Left colon (tissue), 2 donors: ENCODE data around the gene SPRED2. TPM values are rescaled to one million over a fixed set of nuclear protein-coding genes. Genes with fewer than 3 reads are reported as not detected.
"Not testable (repeated sequence)": the region's sequence is repeated elsewhere in the genome, so short reads cannot be mapped to it uniquely, and the experiment has no call there.

Source experiments
- ATAC-seq: fragments of 200-7000 bp; cut with Tn5 transposase; one replicate; pipeline ENCODE4 v1.9.1; 2020; ENCODE audit warnings: mild to moderate bottlenecking, moderate library complexity
- DNase-seq, 2 donors: peaks; one replicate each; pipeline ENCODE4 v3.0.0-alpha.2; 2020
- intact Hi-C, 2 donors: fragments of 100-400 bp; cut with DNase I in 1 of 2; cut with micrococcal nuclease in 1 of 2; formaldehyde crosslinking; loops; one replicate each; pipeline versions ENCODE4 v1.11.2 to v1.14.0; 2022; cut with DNase I, micrococcal nuclease
- total RNA-seq, 2 donors: library from RNA; stranded (reverse); fragmentation: NEBNext Ultra II Directional; extraction: Animal tissue kit (Norgen Biotek cat#: 25700); gene quantifications; one replicate each; pipeline ENCODE4 v1.2.1, GENCODE V29; 2021
- donor health status: DM: no; HTN: no; CAD: no.
- donor health status: DM: yes; HTN: yes; CAD: no.

Gene SPRED2
- total RNA-seq, 2 donors from 2014 or later: 41.5 to 57.0 TPM

DNA sequence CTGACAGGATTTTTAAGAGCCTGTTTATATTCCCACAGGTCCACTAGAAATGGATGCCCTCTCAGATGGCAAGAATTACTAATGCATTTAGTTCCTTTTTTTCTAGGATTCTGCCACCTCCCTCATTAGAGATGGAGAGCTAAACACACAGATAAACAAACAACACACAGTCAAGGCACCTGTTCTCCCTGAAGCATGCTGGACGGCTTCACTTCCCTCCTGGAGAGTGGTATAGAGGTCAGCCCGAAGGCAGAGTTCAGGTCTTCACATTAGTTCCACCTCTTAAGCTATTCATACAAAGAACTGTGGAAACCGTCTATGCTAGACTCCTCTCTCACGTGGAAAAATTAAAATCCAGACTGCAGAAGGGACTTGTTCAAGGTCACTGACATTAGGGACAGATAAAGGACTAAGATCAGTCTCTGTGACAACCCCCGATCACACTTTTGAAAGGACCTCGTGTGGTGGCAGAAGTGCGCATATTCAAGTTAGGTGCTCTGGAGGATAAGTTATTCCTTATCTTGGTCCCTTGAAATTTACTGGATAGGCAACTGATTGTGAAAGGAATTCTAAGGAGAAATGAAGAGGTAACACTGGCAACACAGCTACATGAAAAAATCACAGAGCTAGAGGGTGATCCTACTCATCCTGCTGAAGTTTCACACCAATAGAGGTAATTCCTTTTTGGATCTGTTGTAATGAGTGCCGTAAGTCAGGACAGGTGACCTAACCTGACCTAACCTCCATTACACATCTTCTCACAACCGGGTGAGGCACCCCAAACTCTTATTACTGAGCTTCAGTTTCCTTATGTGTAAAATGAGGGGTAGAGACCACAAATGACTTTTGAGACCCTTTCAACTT lies 75.1 kb downstream of the SPRED2 start:
- ATAC-seq (no peak), DNase-seq (no peak)
- intact Hi-C loops: no loop called here

GRCh38 chr2:65355186-65355831 lies 77.1 kb downstream of the SPRED2 start:
- intact Hi-C loops: no loop called here
- ATAC-seq (peak; percentile 73), DNase-seq (no peak)

DNA sequence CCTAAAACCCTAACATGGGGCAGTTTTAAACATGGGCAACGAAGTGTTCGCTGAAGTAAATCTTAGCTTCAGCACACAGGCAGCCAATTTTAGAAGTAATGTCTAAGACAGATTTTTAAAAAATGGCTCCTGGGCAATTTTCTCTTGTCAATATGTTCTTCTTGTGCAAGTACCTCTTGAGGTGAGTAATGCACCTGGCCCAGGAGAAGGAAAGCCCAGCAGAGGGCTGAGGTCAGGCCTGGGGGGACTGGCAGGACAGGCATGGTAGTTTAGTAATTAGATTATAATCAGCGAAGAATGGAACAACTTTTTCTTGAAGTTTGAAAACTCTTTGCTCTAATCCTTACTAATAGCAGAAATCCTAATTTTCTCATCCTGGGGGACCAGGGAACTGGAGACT lies 77.6 kb downstream of the SPRED2 start:
- ATAC-seq (no peak), DNase-seq (no peak)
- intact Hi-C loops: no loop called here

DNA sequence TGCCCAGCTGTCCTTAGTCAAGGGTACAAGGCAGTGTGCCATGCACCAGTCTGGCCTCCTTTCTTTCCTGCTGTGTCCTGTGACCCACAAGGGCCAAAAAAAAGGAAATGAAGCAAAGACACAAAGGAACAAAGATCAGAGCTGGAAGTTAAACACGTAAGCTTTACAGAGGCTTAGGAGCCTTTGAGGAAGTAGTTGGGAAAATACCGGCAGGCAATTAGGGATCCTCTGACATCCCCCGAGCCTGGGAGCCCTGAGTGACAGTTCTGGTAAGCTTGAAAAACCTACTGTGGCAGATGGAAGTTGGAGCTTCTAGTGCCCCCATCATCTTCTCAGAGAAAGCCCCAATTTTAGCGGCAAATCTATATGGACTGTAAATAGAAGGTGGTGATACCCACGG lies 78.5 kb downstream of the SPRED2 start:
- intact Hi-C loops: no loop called here
- DNase-seq (peak in 1 of 2 donors; percentile 47), ATAC-seq (peak; percentile 77)

GRCh38 chr2:65353046-65353445 lies 79.4 kb downstream of the SPRED2 start:
- no peak for DNase-seq
- intact Hi-C loops: no loop called here
- ATAC-seq: no peak

GRCh38 chr2:65351948-65352595 lies 80.3 kb downstream of the SPRED2 start:
- ATAC-seq (no peak), DNase-seq (no peak)
- intact Hi-C loops: no loop called here

- DNase-seq (no peak), ATAC-seq (peak; percentile 76)
- intact Hi-C loops: no loop called here
These were observed 81.0 kb downstream of the SPRED2 start for GRCh38 chr2:65351234-65351947.

DNA sequence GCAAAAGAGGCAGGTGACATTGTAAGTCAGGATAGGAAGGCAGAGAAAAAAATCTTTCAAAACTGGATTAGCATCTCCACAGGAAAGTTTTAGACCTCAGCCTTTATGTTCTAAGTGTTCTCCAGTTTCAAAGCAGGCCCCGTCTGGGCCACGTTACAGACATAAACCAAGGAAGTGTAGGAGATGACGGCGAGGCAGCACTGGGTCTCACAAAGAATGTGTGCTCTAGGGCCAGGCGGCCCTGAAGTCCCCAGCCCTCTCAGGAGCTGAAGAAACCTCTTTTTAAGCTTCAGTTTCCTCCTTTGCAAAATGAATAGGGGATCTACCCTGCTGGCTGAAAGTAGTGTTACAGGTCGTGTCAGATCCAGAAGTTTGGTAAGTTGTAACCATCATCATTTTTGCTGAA lies 81.7 kb downstream of the SPRED2 start:
- DNase-seq (no peak), ATAC-seq (peak; percentile 20)
- intact Hi-C loops: no loop called here

DNA sequence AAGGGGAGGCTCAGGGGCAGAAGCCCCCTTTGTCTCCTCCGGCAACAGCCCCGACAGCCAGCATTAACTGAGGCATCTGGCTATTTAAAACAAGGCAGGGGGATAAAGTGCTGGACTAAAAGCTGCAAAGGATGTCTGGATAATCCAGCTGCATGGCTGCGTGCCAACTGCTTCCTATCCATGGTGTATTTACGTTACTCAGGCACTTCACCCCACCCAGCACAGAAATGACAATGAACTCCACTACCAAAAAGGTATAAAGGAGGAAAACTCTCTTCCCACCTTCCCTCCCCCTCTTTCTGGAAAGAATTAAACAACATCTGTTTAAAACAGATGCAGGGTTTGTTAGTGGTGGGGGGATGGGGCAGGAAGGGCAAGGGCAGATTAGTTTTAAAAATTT lies 82.5 kb downstream of the SPRED2 start:
- intact Hi-C loops: no loop called here
- ATAC-seq: peak; percentile 38
- peak; percentile 68 to 89 for DNase-seq

DNA sequence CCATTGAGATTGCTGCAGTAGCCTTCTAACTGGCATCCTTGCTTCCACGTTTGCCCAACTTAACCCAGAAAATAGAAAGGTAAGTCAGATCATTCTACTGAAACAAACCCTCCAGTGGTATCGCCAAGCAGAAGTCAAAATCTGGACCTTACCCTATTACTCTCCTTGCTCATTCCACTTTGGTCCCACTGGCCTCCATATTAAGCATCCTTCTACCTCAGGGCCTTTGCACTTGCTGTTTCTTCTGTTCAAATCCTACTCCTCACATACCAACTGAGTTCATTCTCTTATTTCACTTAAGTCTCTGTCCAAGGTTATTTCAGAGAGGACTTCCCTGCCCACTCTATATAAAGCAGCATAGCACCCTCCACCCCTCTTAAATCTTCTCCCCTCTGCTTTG lies 84.5 kb downstream of the SPRED2 start:
- intact Hi-C loops: no loop called here
- DNase-seq: no peak
- no peak for ATAC-seq

- ATAC-seq: no peak
- DNase-seq: no peak
- intact Hi-C loops: no loop called here
These were observed 86.8 kb downstream of the SPRED2 start for GRCh38 chr2:65345631-65346030.

- ATAC-seq (no peak), DNase-seq (no peak)
- intact Hi-C loops: no loop called here
These were observed 87.7 kb downstream of the SPRED2 start for GRCh38 chr2:65344689-65345088.

GRCh38 chr2:65344182-65344581 lies 88.2 kb downstream of the SPRED2 start:
- no peak for ATAC-seq

GRCh38 chr2:65343386-65343785 lies 89.0 kb downstream of the SPRED2 start:
- intact Hi-C loops: no loop called here
- ATAC-seq: no peak
- no peak for DNase-seq

More at GRCh38 chr2:65344182-65344581, 88.2 kb downstream of the SPRED2 start:
- DNase-seq: no peak
- intact Hi-C loops: no loop called here

DNA sequence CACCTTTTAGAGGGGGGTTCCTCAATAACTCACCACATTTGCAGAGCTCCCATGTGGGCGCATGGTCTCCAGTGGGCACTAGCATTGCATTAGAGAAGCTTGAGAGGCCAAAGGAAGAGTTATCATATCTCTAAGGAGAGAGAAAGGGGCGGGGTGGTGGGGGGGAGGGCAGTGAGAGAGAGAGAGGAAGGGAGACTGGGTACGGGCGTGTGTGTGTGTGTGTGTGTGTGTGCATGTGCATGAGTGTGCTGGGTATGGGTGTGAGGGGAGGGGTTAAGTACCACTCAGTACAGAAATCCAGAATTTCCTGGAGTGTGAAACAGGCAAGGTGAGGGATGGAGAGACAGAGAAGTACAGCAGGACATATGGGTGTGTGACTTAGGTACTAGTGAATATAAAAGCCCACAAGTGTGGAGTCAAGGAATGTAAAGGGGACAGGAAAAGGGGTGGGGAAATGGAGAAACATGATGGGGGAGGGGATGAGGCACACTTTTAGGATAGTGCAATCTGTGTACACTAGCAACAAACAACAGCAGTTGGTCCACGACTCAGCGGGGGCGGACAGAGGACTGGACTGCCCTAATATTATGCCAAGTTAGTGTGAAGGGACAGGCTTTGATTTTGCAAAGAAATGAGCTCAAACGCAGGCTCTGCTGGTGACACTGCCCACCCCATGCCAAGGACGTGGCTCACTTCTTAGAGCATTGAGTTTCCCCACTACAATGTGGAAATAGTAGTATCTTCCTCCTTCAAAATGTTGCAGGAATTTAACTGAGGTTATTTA lies 91.3 kb downstream of the SPRED2 start:
- intact Hi-C loops: no loop called here

GRCh38 chr2:65339648-65340047 lies 92.8 kb downstream of the SPRED2 start:
- no peak for ATAC-seq
- no peak for DNase-seq
- intact Hi-C loops: no loop called here

More for the DNA sequence above, 91.3 kb downstream of the SPRED2 start:
- DNase-seq (no peak), ATAC-seq (peak; percentile 49)

GRCh38 chr2:65338830-65339495 lies 93.4 kb downstream of the SPRED2 start:
- intact Hi-C loops, ATAC-seq, DNase-seq: not testable (repeated sequence)

- ATAC-seq, DNase-seq, intact Hi-C loops: not testable (repeated sequence)
These were observed 94.5 kb downstream of the SPRED2 start for GRCh38 chr2:65337915-65338314.
